ENCODE results near the gene WDR36. TPM values are rescaled to one million over a fixed set of nuclear protein-coding genes. Genes with fewer than 3 reads are reported as not detected.

Gene WDR36
- total and polyA plus RNA-seq, 2 of the 8 experiments (the other 6 are each of a cell fraction or from before 2014, with no cell fraction given), result 9.3 to 41.8 TPM

GRCh38 chr5:111159845-111160244, 67.7 kb downstream of the WDR36 start:
- Histone ChIP-seq H3K23ac (ENCODE audit: insufficient read length) (no peak overlapping the region), H3K4ac (replicated peaks; ENCODE audit: insufficient read length, low read depth, low read length) (no peak overlapping the region), H2BK120ac (replicated peaks; ENCODE audit: low read depth, low read length) (no peak overlapping the region), H3K56ac (replicated peaks; ENCODE audit: insufficient read length, low read depth, low read length) (no peak overlapping the region), H4K8ac (ENCODE audit: extremely low read depth, insufficient read depth, low read length) (no peak overlapping the region), H2BK15ac (ENCODE audit: low read length) (no peak overlapping the region), H2BK5ac (ENCODE audit: low read depth, low read length) (no peak overlapping the region), H3K27ac (ENCODE audit: low read depth, low read length) (no peak overlapping the region), H3K4me2 (ENCODE audit: insufficient read depth in 1 of 2, low read depth in 2 of 2, low read length in 2 of 2) (no peak overlapping the region), H2AFZ (ENCODE audit: low read length) (no peak overlapping the region), H3K4me1 (replicated peaks in 1 of 4; ENCODE audit: control insufficient read depth in 3 of 4, insufficient read depth in 4 of 4, low read length in 3 of 4) (no peaks in the 10 kb centered on the region), H3K79me1 (ENCODE audit: low read depth, low read length) (no peaks in the 10 kb centered on the region), H3K18ac (ENCODE audit: extremely low read depth, low read length) (no peak overlapping the region), H4K91ac (replicated peaks; ENCODE audit: insufficient read length, low read length) (no peak overlapping the region), H2BK12ac (ENCODE audit: low read depth, low read length) (no peak overlapping the region), H4K20me1 (replicated peaks in 1 of 2; ENCODE audit: control insufficient read depth in 1 of 2, insufficient read depth in 2 of 2, low read length in 2 of 2) (no peaks in the 10 kb centered on the region), H3K36me3 (ENCODE audit: control insufficient read depth in 2 of 4, insufficient read depth in 4 of 4, low read length in 3 of 4) (no peaks in the 10 kb centered on the region), H4K5ac (ENCODE audit: insufficient read length, low read depth, low read length) (no peak overlapping the region), H3K79me2 (ENCODE audit: control insufficient read depth in 1 of 2, insufficient read depth in 2 of 2, low read length in 2 of 2) (no peaks in the 10 kb centered on the region), H3K9ac (replicated peaks in 1 of 4; ENCODE audit: extremely low read depth in 1 of 4, low read depth in 3 of 4, low read length in 3 of 4) (no peak overlapping the region), H3K4me3 (ENCODE audit: extremely low read depth in 1 of 4, insufficient read depth in 2 of 4, low read depth in 3 of 4, low read length in 4 of 4) (no peak overlapping the region), H3K27me3 (replicated peaks in 1 of 4; ENCODE audit: control insufficient read depth in 3 of 4, extremely low read depth in 1 of 4, insufficient read depth in 3 of 4, low read length in 3 of 4) (no peaks in the 10 kb centered on the region), H3K9me3 (ENCODE audit: insufficient read depth in 2 of 2, low read depth in 1 of 2, low read length in 1 of 2) (no peaks in the 10 kb centered on the region), H3K14ac (ENCODE audit: insufficient read length) (no peak overlapping the region), H3K23me2 (ENCODE audit: low read depth, low read length) (no peaks in the 10 kb centered on the region), H2AK5ac (ENCODE audit: low read depth, low read length) (no peak overlapping the region), H2BK20ac (ENCODE audit: low read length) (no peak overlapping the region)
- no peak for DNase-seq (ENCODE audit: low read depth in 1 of 2, low spot score in 2 of 2)
- CTCF ChIA-PET (ENCODE audit: partially characterized antibody), result interaction anchor here (0.7 to 8.3 kb wide), 28 partner anchors 8 to 561 kb away, joined by 3 to 163 read pairs (median 4); partner anchors contain the start of gene CAMK4
- TF ChIP-seq RFX5 (IDR thresholded peaks at IDR 0.05; ENCODE audit: borderline replicate concordance, low read depth, low read length) (no peak), POLR2AphosphoS5 (IDR thresholded peaks at IDR 0.05; ENCODE audit: low read depth, low read length) (no peak), RAD21 (IDR thresholded peaks at IDR 0.05 in 1 of 2, conservative IDR thresholded peaks at IDR 0.05 in 1 of 2; ENCODE audit: low read depth in 2 of 2, low read length in 2 of 2) (peak; percentile 39 to 52; a peak in 3 of 4 replicates), RXRA (IDR thresholded peaks at IDR 0.05; ENCODE audit: insufficient read depth, low read depth, low read length) (no peak), CTCF (IDR thresholded peaks at IDR 0.05; ENCODE audit: control extremely low read depth in 1 of 3, insufficient read depth in 1 of 3, low read depth in 1 of 3, low read length in 3 of 3) (peak in 2 of 3 experiments; percentile 20 to 23; a peak in 2 of 4 replicates), TBP (IDR thresholded peaks at IDR 0.05; ENCODE audit: low read depth, low read length) (no peak), ZNF274 (IDR thresholded peaks at IDR 0.05; ENCODE audit: borderline replicate concordance, extremely low read depth, low read length) (no peak)
- POLR2A ChIA-PET (ENCODE audit: partially characterized antibody), result no interaction called here
- 61% methylated on average over 7 of the region's 7 CpGs; no CpG with 5 or more reads in 1 of the 2 experiments for WGBS, 2 experiments (ENCODE audit: extremely low coverage in 1 of 2, insufficient coverage in 1 of 2, insufficient read length in 1 of 2, insufficient replicate concordance in 2 of 2, low coverage in 1 of 2, low lambda C conversion rate in 2 of 2, missing lambda C conversion rate in 1 of 2)
- no peak for FAIRE-seq
